Immature natural killer cell (primary cell): ENCODE results near the gene EIF3F. TPM values are rescaled to one million over a fixed set of nuclear protein-coding genes. Genes with fewer than 3 reads are reported as not detected.

ENCODE experiments used
- DNase-seq, 3 donors: peaks; one replicate each; pipeline ENCODE4 v3.0.0; 2022; ENCODE audit warnings: mixed read lengths in 1 of 3
- H3K27ac Mint-ChIP-seq, 6 donors: one replicate each; pipeline ENCODE4 v1.8.0; 2020; ENCODE audit warnings: mixed read lengths in 6 of 6, mild to moderate bottlenecking in 5 of 6, inconsistent platforms in 4 of 6, moderate library complexity in 3 of 6
- H3K27me3 Mint-ChIP-seq, 3 donors: one replicate each; pipeline ENCODE4 v1.8.0; 2020 to 2021; ENCODE audit warnings: low read depth in 3 of 3, mild to moderate bottlenecking in 3 of 3, mixed read lengths in 3 of 3, moderate library complexity in 3 of 3, inconsistent platforms in 1 of 3
- H3K36me3 Mint-ChIP-seq, 3 donors: one replicate each; pipeline ENCODE4 v1.8.0; 2020; ENCODE audit warnings: mixed read lengths in 3 of 3, inconsistent platforms in 2 of 3, mild to moderate bottlenecking in 2 of 3
- H3K4me1 Mint-ChIP-seq, 2 donors: one replicate each; pipeline ENCODE4 v1.8.0; 2020; ENCODE audit warnings: inconsistent platforms in 2 of 2, mild to moderate bottlenecking in 2 of 2, mixed read lengths in 2 of 2, moderate library complexity in 1 of 2
- H3K4me3 Mint-ChIP-seq, 5 donors: one replicate each; pipeline ENCODE4 v1.8.0; 2020; ENCODE audit warnings: mild to moderate bottlenecking in 5 of 5, mixed read lengths in 5 of 5, inconsistent platforms in 3 of 5, moderate library complexity in 3 of 5
- H3K9me3 Mint-ChIP-seq, 6 donors: one replicate each; pipeline ENCODE4 v1.8.0; 2020; ENCODE audit warnings: mild to moderate bottlenecking in 6 of 6, mixed read lengths in 6 of 6, inconsistent platforms in 4 of 6, moderate library complexity in 3 of 6
- polyA plus RNA-seq, 3 donors: library from polyadenylated mRNA; unstranded; fragments of 300-500 nt; fragmentation: Illumina TruSeq; gene quantifications; one replicate each; pipeline ENCODE4 v1.2.3, GENCODE V29; 2021

The EIF3F gene
- polyA plus RNA-seq, 3 donors from 2014 or later, result 242 to 305 (median 262) TPM

DNA sequence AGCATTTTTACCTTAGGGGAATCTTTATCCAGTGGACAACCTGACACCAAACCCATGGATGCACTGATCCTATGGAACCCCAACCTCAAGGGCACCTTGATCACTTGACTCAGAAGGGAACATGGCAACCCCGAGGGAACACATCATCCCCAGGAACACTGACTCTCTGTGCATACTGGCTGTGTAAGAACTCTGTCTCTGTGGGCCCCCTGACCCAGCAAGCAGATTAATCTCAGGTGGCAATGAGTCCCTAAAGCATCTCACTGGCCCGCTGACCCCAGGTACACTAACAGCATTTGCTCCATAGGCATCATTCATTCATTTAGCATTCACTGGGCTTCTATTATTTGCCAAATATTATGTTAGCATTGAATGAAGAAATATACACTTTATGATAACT is 16.9 kb downstream of the EIF3F start:
- H3K4me1 Mint-ChIP-seq, result no peaks in the 10 kb centered on the region
- peaks cover 0 to 14% (median 6%) of the 10 kb centered on the region in 3 donors for H3K36me3 Mint-ChIP-seq
- H3K9me3 Mint-ChIP-seq, result no peaks in the 10 kb centered on the region
- H3K4me3 Mint-ChIP-seq, result no peak overlapping the region
- no peak for DNase-seq
- no peak overlapping the region for H3K27ac Mint-ChIP-seq
- H3K27me3 Mint-ChIP-seq, result peaks cover 0 to 3% (median 2%) of the 10 kb centered on the region in 3 donors

- Mint-ChIP-seq H3K36me3 (peaks cover 0 to under 1% (median 0%) of the 10 kb centered on the region in 3 donors), H3K4me3 (no peak overlapping the region), H3K27ac (no peak overlapping the region), H3K9me3 (no peaks in the 10 kb centered on the region), H3K27me3 (peaks cover 0 to 3% (median 2%) of the 10 kb centered on the region in 3 donors), H3K4me1 (no peaks in the 10 kb centered on the region)
- DNase-seq, result no peak
Observed at GRCh38 chr11:8005556-8005955, 18.4 kb downstream of the EIF3F start.

DNA sequence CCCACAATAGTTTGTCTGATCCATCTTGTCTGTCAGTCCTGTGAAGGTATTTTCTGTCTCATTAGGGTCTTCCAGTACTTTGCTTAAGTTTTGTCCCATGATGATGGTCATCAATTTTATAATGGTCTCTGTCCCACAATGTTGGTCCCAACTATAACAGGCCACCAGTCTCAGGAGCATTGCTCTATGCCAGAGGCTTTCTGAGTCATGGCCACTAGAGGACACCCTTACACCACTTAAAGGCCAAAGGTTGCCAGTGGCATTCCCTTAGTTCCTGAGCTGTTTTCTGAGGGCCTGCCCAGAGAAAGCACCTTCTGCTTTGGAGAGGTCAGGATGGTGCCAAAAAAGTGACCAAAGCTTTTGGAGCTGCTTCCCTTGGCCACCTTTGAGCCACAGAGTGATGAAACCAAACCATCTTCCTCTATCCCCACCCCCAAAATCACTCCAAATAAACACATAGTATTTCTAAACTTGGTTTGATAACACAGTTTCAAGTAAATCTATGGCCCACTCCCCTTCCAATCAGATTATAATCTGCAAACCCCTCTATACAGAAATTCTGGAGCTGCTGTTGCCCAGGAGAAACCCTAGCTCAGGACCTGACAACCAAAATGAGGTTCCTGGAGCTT is 19.3 kb downstream of the EIF3F start:
- no peaks in the 10 kb centered on the region for H3K9me3 Mint-ChIP-seq
- no peaks in the 10 kb centered on the region for H3K36me3 Mint-ChIP-seq
- DNase-seq, result peak in 1 of 3 donors; percentile 6
- peaks cover 0 to 3% (median 2%) of the 10 kb centered on the region in 3 donors for H3K27me3 Mint-ChIP-seq
- no peak overlapping the region for H3K4me3 Mint-ChIP-seq
- no peaks in the 10 kb centered on the region for H3K4me1 Mint-ChIP-seq
- H3K27ac Mint-ChIP-seq, result no peak overlapping the region

GRCh38 chr11:8008212-8008611 is 21.1 kb downstream of the EIF3F start:
- no peaks in the 10 kb centered on the region for H3K4me1 Mint-ChIP-seq
- H3K9me3 Mint-ChIP-seq, result no peaks in the 10 kb centered on the region
- no peaks in the 10 kb centered on the region for H3K36me3 Mint-ChIP-seq
- H3K4me3 Mint-ChIP-seq, result no peak overlapping the region
- peaks cover 0 to 3% (median 2%) of the 10 kb centered on the region in 3 donors for H3K27me3 Mint-ChIP-seq
- H3K27ac Mint-ChIP-seq, result no peak overlapping the region
- no peak for DNase-seq

DNA sequence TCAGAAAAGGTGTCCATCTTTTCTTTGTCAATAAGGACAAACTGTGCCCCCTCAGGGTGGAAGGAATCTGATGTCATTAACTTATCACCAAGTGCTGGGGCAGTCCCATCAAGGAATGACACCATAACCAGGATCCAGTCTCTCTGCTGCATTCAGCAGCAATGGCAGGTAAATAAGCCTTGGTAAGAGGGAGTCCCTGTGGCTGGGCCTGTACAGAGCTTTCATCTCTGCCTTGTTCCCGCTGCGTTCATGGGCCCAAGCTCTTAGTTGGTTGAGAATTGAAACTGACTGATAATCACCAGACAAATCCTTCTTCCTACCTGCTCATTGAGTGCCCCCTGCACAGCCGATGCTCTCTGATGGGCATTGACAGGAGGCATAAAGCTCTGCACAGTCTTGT is 22.7 kb downstream of the EIF3F start:
- no peak overlapping the region for H3K4me3 Mint-ChIP-seq
- H3K36me3 Mint-ChIP-seq, result no peaks in the 10 kb centered on the region
- H3K9me3 Mint-ChIP-seq, result no peaks in the 10 kb centered on the region
- no peak for DNase-seq
- H3K4me1 Mint-ChIP-seq, result no peaks in the 10 kb centered on the region
- no peak overlapping the region for H3K27ac Mint-ChIP-seq
- H3K27me3 Mint-ChIP-seq, result peaks cover 0 to 6% (median 3%) of the 10 kb centered on the region in 3 donors

DNA sequence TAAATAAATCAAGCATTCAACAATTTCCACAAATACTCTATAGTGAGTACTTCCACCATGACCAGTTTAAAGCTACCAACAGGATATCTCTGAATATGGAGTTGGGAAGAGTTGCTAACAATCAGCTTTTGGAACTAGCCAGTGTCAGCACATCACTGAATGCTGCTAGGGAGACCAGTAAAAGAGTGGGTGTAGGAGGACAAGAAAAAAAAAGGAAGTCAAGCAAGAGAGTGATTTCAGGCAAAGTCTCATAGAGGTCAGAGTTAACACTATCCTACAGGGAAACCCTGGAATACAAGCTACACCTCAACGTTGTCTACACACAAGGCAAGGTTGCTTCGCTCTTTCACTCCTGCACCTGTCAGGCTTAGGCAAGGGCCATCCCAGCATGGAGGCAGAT is 24.2 kb downstream of the EIF3F start:
- Mint-ChIP-seq H3K36me3 (no peaks in the 10 kb centered on the region), H3K27me3 (peaks cover 0 to 9% (median 7%) of the 10 kb centered on the region in 3 donors), H3K4me3 (no peak overlapping the region), H3K27ac (no peak overlapping the region), H3K4me1 (no peaks in the 10 kb centered on the region), H3K9me3 (no peaks in the 10 kb centered on the region)
- DNase-seq, result no peak

DNA sequence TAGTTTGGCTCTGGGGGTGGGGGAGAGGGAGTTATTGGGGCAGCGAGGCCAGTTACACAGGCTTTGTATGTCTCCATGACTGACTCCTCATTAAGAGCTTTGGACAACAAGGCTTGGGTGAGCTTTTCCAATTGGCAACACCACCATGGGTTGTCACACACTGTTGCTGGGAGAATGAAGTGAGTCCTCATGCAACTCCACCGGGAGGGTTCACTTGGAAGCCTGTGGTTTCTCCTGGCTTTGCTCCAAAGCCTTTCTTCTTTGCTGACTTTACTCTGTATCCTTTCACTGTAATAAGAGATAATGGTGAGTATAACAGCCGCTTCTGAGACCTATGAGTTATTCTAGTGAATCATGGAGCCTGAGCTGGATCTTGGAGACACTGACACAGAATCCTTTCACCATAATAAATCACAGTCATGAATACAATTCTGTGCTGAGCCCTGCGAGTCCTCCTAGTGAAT is 24.9 kb downstream of the EIF3F start:
- H3K4me1 Mint-ChIP-seq, result no peaks in the 10 kb centered on the region
- no peak overlapping the region for H3K27ac Mint-ChIP-seq
- H3K9me3 Mint-ChIP-seq, result no peaks in the 10 kb centered on the region
- no peaks in the 10 kb centered on the region for H3K36me3 Mint-ChIP-seq
- peaks cover 0 to 15% (median 10%) of the 10 kb centered on the region in 3 donors for H3K27me3 Mint-ChIP-seq
- no peak overlapping the region for H3K4me3 Mint-ChIP-seq
- DNase-seq, result no peak

- no peak for DNase-seq
- H3K4me3 Mint-ChIP-seq, result no peak overlapping the region
- peaks cover 6 to 26% (median 21%) of the 10 kb centered on the region in 3 donors for H3K27me3 Mint-ChIP-seq
- H3K36me3 Mint-ChIP-seq, result no peaks in the 10 kb centered on the region
- peaks cover 5 to 6% of the 10 kb centered on the region in 2 donors for H3K4me1 Mint-ChIP-seq
- no peaks in the 10 kb centered on the region for H3K9me3 Mint-ChIP-seq
- H3K27ac Mint-ChIP-seq, result no peak overlapping the region
Observed at GRCh38 chr11:8013833-8014232, 26.7 kb downstream of the EIF3F start.

GRCh38 chr11:8015753-8016239 is 28.7 kb downstream of the EIF3F start:
- Mint-ChIP-seq H3K27ac (no peak overlapping the region), H3K4me3 (no peak overlapping the region), H3K36me3 (peaks cover 0 to 3% (median 0%) of the 10 kb centered on the region in 3 donors), H3K27me3 (peaks cover 10 to 32% (median 30%) of the 10 kb centered on the region in 3 donors), H3K9me3 (peaks cover 0 to 2% (median 0%) of the 10 kb centered on the region in 6 donors), H3K4me1 (peaks cover 14 to 16% of the 10 kb centered on the region in 2 donors)
- DNase-seq, result no peak

- Mint-ChIP-seq H3K4me1 (peaks cover 14 to 16% of the 10 kb centered on the region in 2 donors), H3K36me3 (peaks cover 0 to 3% (median 0%) of the 10 kb centered on the region in 3 donors), H3K4me3 (no peak overlapping the region), H3K27me3 (peaks cover 10 to 32% (median 30%) of the 10 kb centered on the region in 3 donors), H3K9me3 (peaks cover 0 to 2% (median 0%) of the 10 kb centered on the region in 6 donors), H3K27ac (no peak overlapping the region)
- DNase-seq, result no peak
Observed at GRCh38 chr11:8016440-8016839, 29.3 kb downstream of the EIF3F start.

DNA sequence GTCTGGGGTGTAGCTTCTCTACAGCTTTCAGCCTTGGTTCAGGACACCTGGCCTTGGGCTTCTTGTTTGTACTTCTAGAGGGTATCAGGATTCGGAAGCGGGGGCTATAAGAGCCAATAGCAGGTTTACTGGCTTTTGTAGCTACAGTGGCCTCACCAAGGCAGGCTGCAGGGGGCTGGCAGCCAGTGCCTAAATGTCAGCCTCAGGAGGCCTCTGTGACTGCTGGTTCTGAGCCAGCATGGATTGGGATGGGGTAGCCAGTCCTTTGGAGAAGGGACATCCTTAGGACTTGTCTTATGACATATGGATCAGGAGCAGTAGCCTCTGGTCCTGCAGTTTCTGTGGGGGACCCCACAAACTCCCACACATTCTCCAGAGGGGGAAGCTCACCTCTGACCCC is 29.9 kb downstream of the EIF3F start:
- peaks cover 0 to 2% (median 0%) of the 10 kb centered on the region in 6 donors for H3K9me3 Mint-ChIP-seq
- H3K4me3 Mint-ChIP-seq, result no peak overlapping the region
- DNase-seq, result no peak
- peaks cover 14 to 16% of the 10 kb centered on the region in 2 donors for H3K4me1 Mint-ChIP-seq
- peaks cover 10 to 35% (median 30%) of the 10 kb centered on the region in 3 donors for H3K27me3 Mint-ChIP-seq
- peaks cover 0 to 3% (median 0%) of the 10 kb centered on the region in 3 donors for H3K36me3 Mint-ChIP-seq
- no peak overlapping the region for H3K27ac Mint-ChIP-seq

DNA sequence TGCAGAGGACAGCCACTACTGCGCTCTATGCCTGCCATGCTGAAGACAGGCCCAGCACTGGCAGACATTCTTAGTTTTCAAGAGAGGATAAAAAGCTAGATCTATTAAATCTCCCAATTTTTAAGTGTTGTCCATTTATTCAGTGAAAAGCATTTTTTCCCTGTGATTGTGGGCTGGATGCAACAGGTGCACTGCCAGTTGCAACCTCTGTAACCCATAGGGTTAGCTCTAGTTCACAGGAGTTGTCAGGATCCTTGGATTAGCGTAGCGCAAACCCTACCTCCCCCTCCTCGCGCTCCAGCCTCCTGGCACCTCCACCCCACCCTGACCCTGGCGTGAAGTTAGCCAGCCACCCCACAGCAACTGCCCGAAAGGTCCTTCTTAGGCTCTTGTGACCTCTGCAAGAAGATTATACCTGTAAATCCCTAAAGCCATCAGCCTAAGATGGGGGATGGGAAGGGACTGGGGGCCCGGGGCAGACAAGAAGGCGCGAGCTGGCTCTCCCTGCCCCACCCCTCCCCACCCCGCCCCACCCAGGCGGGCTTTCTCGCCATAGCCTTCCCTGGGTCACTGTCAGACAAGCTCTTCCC is 30.9 kb downstream of the EIF3F start:
- H3K36me3 Mint-ChIP-seq, result peaks cover 0 to 3% (median 0%) of the 10 kb centered on the region in 3 donors
- H3K4me1 Mint-ChIP-seq, result peaks cover 14 to 16% of the 10 kb centered on the region in 2 donors
- DNase-seq, result no peak
- H3K9me3 Mint-ChIP-seq, result peaks cover 0 to 2% (median 0%) of the 10 kb centered on the region in 6 donors
- peak overlapping the region in 4 of 5 donors; percentile 72 to 84 (median 82) for H3K4me3 Mint-ChIP-seq
- peaks cover 10 to 41% (median 30%) of the 10 kb centered on the region in 3 donors for H3K27me3 Mint-ChIP-seq
- peak overlapping the region in 1 of 6 donors; percentile 62 for H3K27ac Mint-ChIP-seq

DNA sequence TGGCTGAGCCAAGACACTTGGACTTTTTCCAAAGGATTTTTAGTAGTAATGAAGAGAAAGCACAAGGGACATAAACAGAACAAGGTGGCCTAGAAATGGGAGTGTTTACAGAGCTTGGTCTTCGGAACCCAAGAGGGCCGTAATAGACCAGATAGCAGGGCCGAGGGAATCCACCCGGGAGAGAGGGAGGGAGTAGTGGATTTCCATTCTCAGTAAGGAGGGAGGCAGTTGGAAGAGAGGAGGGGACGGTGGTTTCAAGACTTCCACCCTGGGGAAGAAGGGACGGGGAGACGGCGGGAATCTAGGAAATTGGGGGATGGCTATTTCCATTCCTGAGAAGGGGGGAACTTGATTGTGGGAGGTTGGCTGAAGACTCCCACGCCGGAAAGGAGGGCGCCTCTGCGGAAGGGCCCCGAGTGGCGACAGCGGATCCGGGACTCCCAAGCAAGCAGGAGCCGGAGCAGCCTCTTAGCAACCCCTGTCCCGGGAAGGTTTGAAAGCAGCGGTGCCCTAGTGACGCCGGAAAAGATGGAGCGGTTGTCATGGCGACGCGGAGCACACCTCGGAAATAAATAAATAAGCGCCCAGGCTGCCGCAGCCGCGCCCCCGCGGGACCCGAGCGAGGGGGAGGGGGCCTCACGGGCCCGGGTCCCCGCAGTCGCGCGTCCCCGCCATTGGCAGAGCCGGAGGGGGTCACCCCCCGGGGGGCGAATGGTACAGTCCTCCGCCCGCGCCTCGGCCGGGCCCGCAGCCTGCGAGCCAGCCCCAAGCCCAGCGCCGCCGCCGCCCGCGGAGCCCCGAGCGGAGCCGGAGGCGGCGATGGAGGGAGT is 31.6 kb downstream of the EIF3F start:
- peaks cover 14 to 16% of the 10 kb centered on the region in 2 donors for H3K4me1 Mint-ChIP-seq
- peaks cover 0 to 2% (median 0%) of the 10 kb centered on the region in 6 donors for H3K9me3 Mint-ChIP-seq
- H3K27ac Mint-ChIP-seq, result peak overlapping the region in 3 of 6 donors; percentile 19 to 82 (median 62)
- H3K27me3 Mint-ChIP-seq, result peaks cover 10 to 40% (median 30%) of the 10 kb centered on the region in 3 donors
- H3K36me3 Mint-ChIP-seq, result peaks cover 0 to 3% (median 0%) of the 10 kb centered on the region in 3 donors
- peak overlapping the region; percentile 64 to 84 (median 81) for H3K4me3 Mint-ChIP-seq
- peak; percentile 42 to 65 (median 61) for DNase-seq
